K562 (cell line): ENCODE results near the gene PDE1A. TPM values are rescaled to one million over a fixed set of nuclear protein-coding genes. Genes with fewer than 3 reads are reported as not detected.

Experiments used
- ATAC-seq: fragments of 200-7000 bp; cut with Tn5 transposase; 3 replicates; pipeline ENCODE4 v1.9.1; 2020; ENCODE audit warnings: moderate library complexity
- BruUV-seq: library from RNA; stranded (reverse); fragments of 400-500 nt; replicated peaks from 2 replicates; lab custom pipeline; 2021; lab: Mats Ljungman, UMichigan
- CTCF ChIA-PET: fragments of 300-600 bp; formaldehyde crosslinking; extraction: SDS; loops from one replicate; lab custom pipeline; 2021; ENCODE audit warnings: low intra/inter-chr PET ratio; lab: Yijun Ruan, JAX
- POLR2A ChIA-PET: fragments of 300-600, 350-650 bp; sonication (Branson Sonifier 250); formaldehyde crosslinking; extraction: SDS; loops from one replicate; lab custom pipeline; 2021; ENCODE audit warnings: antibody characterized with exemption, inconsistent platforms; lab: Yijun Ruan, JAX
- DNase-seq, 4 experiments: peaks; one replicate each; pipeline versions ENCODE4 v3.0.0 to v3.0.0-alpha.2; 2011 to 2018; ENCODE audit warnings: low spot score in 3 of 4, mixed read lengths in 3 of 4; ENCODE audit errors: extremely low read depth in 1 of 4
- FAIRE-seq: peaks from 2 replicates; lab custom pipeline; 2011; peaks lifted over from hg19 to GRCh38; lab: Jason Lieb, UNC
- H2AFZ ChIP-seq: 2 replicates; pipeline ENCODE4 v1.6.0; 2011; ENCODE audit warnings: low read depth, low read length, control low read depth, inconsistent platforms
- H3K27ac ChIP-seq: fragments of 200-600 bp; 3 replicates; pipeline ENCODE4 v1.8.0; 2011; ENCODE audit warnings: low read depth, mild to moderate bottlenecking, control low read depth, inconsistent platforms, low read length, moderate library complexity, mixed read lengths; ENCODE audit errors: extremely low read depth
- H3K27me3 ChIP-seq, 2 experiments: fragments of 300-600 bp in 1 of 2; 2 replicates in 1 of 2; 3 replicates in 1 of 2; pipeline versions ENCODE4 v1.6.0 to v1.8.0; 2011; ENCODE audit warnings: inconsistent platforms in 2 of 2, low read length in 2 of 2, mild to moderate bottlenecking in 1 of 2, mixed read lengths in 1 of 2, moderate library complexity in 1 of 2; ENCODE audit not compliant: control insufficient read depth in 2 of 2, insufficient read depth in 2 of 2
- H3K36me3 ChIP-seq: fragments of 300-600 bp; 3 replicates; pipeline ENCODE4 v1.8.0; 2011; ENCODE audit warnings: mild to moderate bottlenecking, low read length, inconsistent platforms; ENCODE audit not compliant: control insufficient read depth, insufficient read depth
- H3K4me1 ChIP-seq, 2 experiments: fragments of 200-600 bp in 1 of 2; replicated peaks in 1 of 2; 2 replicates in 1 of 2; 3 replicates in 1 of 2; pipeline versions ENCODE4 v1.5.1 to v1.8.0; 2011; ENCODE audit warnings: inconsistent platforms in 2 of 2, low read length in 2 of 2, mild to moderate bottlenecking in 1 of 2, mixed read lengths in 1 of 2, moderate library complexity in 1 of 2; ENCODE audit not compliant: control insufficient read depth in 2 of 2, insufficient read depth in 2 of 2
- H3K4me2 ChIP-seq: 2 replicates; pipeline ENCODE4 v1.6.1; 2011; ENCODE audit warnings: low read length, control low read depth, inconsistent platforms, mixed read lengths; ENCODE audit not compliant: insufficient read depth
- H3K4me3 ChIP-seq: fragments of 200-600 bp; sonication (generic), shearing (Covaris generic); 2 replicates; pipeline ENCODE4 v1.5.1; 2016; ENCODE audit warnings: control low read depth, inconsistent platforms
- H3K79me2 ChIP-seq: fragments of 200-600 bp; 3 replicates; pipeline ENCODE4 v1.8.0; 2011; ENCODE audit warnings: low read length, inconsistent platforms; ENCODE audit not compliant: control insufficient read depth, insufficient read depth
- H3K9ac ChIP-seq, 2 experiments: 2 replicates each; pipeline versions ENCODE4 v1.6.0 to v1.6.1; 2011; ENCODE audit warnings: low read depth in 2 of 2, low read length in 2 of 2, control low read depth in 1 of 2, inconsistent platforms in 1 of 2, mild to moderate bottlenecking in 1 of 2, mixed read lengths in 1 of 2; ENCODE audit not compliant: insufficient read depth in 1 of 2
- H3K9me1 ChIP-seq: one replicate; pipeline ENCODE4 v1.6.0; 2011; ENCODE audit warnings: inconsistent platforms, mild to moderate bottlenecking, low read length, moderate library complexity; ENCODE audit not compliant: control insufficient read depth, insufficient read depth
- H3K9me3 ChIP-seq: replicated peaks from 2 replicates; pipeline ENCODE4 v1.5.1; 2011; ENCODE audit warnings: low read depth, low read length, inconsistent platforms; ENCODE audit not compliant: control insufficient read depth, insufficient read depth
- H4K20me1 ChIP-seq: replicated peaks from 2 replicates; pipeline ENCODE4 v1.6.1; 2011; ENCODE audit warnings: low read length, inconsistent platforms, mixed read lengths; ENCODE audit not compliant: control insufficient read depth, insufficient read depth
- FOXK2 ChIP-seq, 2 experiments: fragments of 450-650 bp; IDR thresholded peaks in 1 of 2; conservative IDR thresholded peaks in 1 of 2; 2 replicates each; pipeline ENCODE4 v1.6.1; 2016; ENCODE audit warnings: low read depth in 2 of 2, mild to moderate bottlenecking in 1 of 2
- L3MBTL2 ChIP-seq: fragments of 450-650 bp; IDR thresholded peaks from 2 replicates; pipeline ENCODE4 v1.6.1; 2016; ENCODE audit warnings: mild to moderate bottlenecking, moderate library complexity
- RAD21 ChIP-seq, 2 experiments: fragments of 250-450 bp in 1 of 2; fragments of 450-650 bp in 1 of 2; sonication (Bioruptor Pico) in 1 of 2; formaldehyde crosslinking in 1 of 2; IDR thresholded peaks in 1 of 2; conservative IDR thresholded peaks in 1 of 2; 2 replicates each; pipeline versions ENCODE4 v1.4.0 to v1.8.0; 2020 to 2022; ENCODE audit warnings: mild to moderate bottlenecking in 2 of 2, moderate library complexity in 1 of 2
- SRSF1 ChIP-seq: fragments of 200-400 bp; formaldehyde crosslinking; IDR thresholded peaks from 2 replicates; pipeline ENCODE4 v1.6.1; 2017; ENCODE audit warnings: mild to moderate bottlenecking, low read depth, low read length, moderate library complexity
- SRSF7 ChIP-seq: fragments of 200-400 bp; formaldehyde crosslinking; optimal IDR thresholded peaks from 2 replicates; pipeline ENCODE3; 2017; ENCODE audit warnings: mild to moderate bottlenecking, low read depth, low read length
- SUPT5H ChIP-seq: fragments of 450-650 bp; IDR thresholded peaks from 2 replicates; pipeline ENCODE4 v1.6.1; 2016
- TEAD4 ChIP-seq, 2 experiments: sonication (generic) in 1 of 2; formaldehyde crosslinking in 1 of 2; IDR thresholded peaks; 2 replicates each; pipeline versions ENCODE4 v1.6.1 to v1.8.0; 2012 to 2022; ENCODE audit warnings: borderline replicate concordance in 1 of 2, inconsistent platforms in 1 of 2, low read length in 1 of 2, mild to moderate bottlenecking in 1 of 2, missing genetic modification reagents in 1 of 2
- WGBS: fragments of 100-300 bp; shearing (Covaris generic); methylation state at CpG from one replicate; pipeline ENCODE4 v1.1.6; 2016; ENCODE audit warnings: low coverage, mixed read lengths; ENCODE audit not compliant: insufficient coverage; ENCODE audit errors: missing lambda C conversion rate; 5-methylcytosine and 5-hydroxymethylcytosine counted together
- in situ Hi-C: fragments of 300-500 bp; cut with MboI; formaldehyde crosslinking; loops from 4 replicates; pipeline ENCODE4 v1.15.0; 2018; ENCODE audit warnings: inconsistent platforms, mixed read lengths
- intact Hi-C: fragments of 100-400 bp; cut with micrococcal nuclease; formaldehyde crosslinking; loops from 2 replicates; pipeline ENCODE4 v1.14.2; 2022
- polyA plus RNA-seq, 8 experiments: library from polyadenylated mRNA; depleted of rRNA in 4 of 8; stranded (reverse) in 5 of 8; unstranded in 3 of 8; fragments of >200 nt; fragmentation: Nextera tagmentation in 2 of 8; fragmentation: Illumina TruSeq in 1 of 8; extraction: Ambion mirVana in 2 of 8; extraction: Trizol in 1 of 8; gene quantifications; 2 replicates each; pipeline versions ENCODE4 v1.2.1 to v1.2.3, GENCODE V29; 2011 to 2014; ENCODE audit warnings: inconsistent platforms in 1 of 8, missing spikeins in 1 of 8
- total RNA-seq, 7 experiments: library from RNA; depleted of rRNA in 6 of 7; stranded (reverse); fragments of >200 nt in 6 of 7; fragmentation: Illumina TruSeq in 2 of 7; extraction: Trizol in 2 of 7; gene quantifications; 2 replicates each; pipeline versions ENCODE4 v1.2.1 to v1.2.3, GENCODE V29; 2011 to 2021; ENCODE audit warnings: low replicate concordance in 1 of 7
- TF ChIP-seq, protein P1 (sequence below): fragments of 450-650 bp; IDR thresholded peaks from 2 replicates; pipeline ENCODE4 v1.6.1; 2016
- TF ChIP-seq, protein P2 (sequence below): IDR thresholded peaks from 3 replicates; pipeline ENCODE4 v1.6.1; 2011; ENCODE audit warnings: borderline replicate concordance, mild to moderate bottlenecking, moderate library complexity; ENCODE audit not compliant: insufficient read length; ENCODE audit errors: extremely low read depth
- TF ChIP-seq, protein P3 (sequence below): fragments of 250-450 bp; sonication (Bioruptor Pico); IDR thresholded peaks from 2 replicates; pipeline ENCODE4 v1.5.0; 2021
- TF ChIP-seq, protein P4 (sequence below): fragments of 200-800 bp; sonication (Bioruptor generic); IDR thresholded peaks from 2 replicates; pipeline ENCODE4 v1.6.1; 2016; ENCODE audit warnings: missing genetic modification characterization, missing compliant biosample characterization

PDE1A gene
- total and polyA plus RNA-seq, 9 of the 15 experiments (the other 6 are each of a cell fraction or from before 2014, with no cell fraction given) = 0.14 to 0.91 (median 0.32) TPM

DNA sequence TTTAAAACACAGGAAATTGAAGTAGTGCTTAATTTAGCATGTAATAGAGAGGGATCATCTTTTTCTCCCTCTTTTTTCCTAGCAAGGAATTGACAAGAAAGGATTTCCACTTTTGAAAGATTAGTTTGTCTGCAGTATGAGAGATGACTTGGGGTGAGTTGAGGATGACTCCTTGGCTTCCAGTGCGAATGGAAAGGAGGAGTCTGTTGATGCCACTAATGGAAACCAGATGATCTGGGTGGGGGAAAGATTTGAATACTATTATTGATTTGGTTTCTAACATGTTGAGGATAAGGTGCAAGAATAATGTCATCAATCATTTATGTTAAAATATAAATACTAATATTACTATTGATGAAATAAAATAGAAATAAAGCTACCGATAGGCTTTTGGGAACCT, 235.8 kb downstream of the PDE1A start:
- 0% methylated on average over 2 of the region's 2 CpGs for WGBS
- H3K4me2 ChIP-seq = no peak overlapping the region
- H3K27me3 ChIP-seq = no peaks in the 10 kb centered on the region
- intact Hi-C loops (no loop called here), in situ Hi-C loops (no loop called here)
- H3K9me3 ChIP-seq = no peaks in the 10 kb centered on the region
- no peak overlapping the region for H3K27ac ChIP-seq
- ChIA-PET CTCF (no interaction called here), POLR2A (interaction anchor here (0.6 kb wide), 3 partner anchors 10 to 548 kb away, joined by 3 to 4 read pairs (median 4); no protein-coding TSS in a partner anchor)
- H3K79me2 ChIP-seq = no peaks in the 10 kb centered on the region
- FAIRE-seq = no peak
- no peaks in the 10 kb centered on the region for H3K9me1 ChIP-seq
- DNase-seq = no peak
- no peak overlapping the region for H3K9ac ChIP-seq
- no peak overlapping the region for H3K4me3 ChIP-seq
- BruUV-seq = no TSS peak
- no peaks in the 10 kb centered on the region for H3K4me1 ChIP-seq
- ATAC-seq = no peak
- no peaks in the 10 kb centered on the region for H3K36me3 ChIP-seq
- no peak overlapping the region for H2AFZ ChIP-seq
- no peaks in the 10 kb centered on the region for H4K20me1 ChIP-seq
- TF ChIP-seq, protein P1, sequence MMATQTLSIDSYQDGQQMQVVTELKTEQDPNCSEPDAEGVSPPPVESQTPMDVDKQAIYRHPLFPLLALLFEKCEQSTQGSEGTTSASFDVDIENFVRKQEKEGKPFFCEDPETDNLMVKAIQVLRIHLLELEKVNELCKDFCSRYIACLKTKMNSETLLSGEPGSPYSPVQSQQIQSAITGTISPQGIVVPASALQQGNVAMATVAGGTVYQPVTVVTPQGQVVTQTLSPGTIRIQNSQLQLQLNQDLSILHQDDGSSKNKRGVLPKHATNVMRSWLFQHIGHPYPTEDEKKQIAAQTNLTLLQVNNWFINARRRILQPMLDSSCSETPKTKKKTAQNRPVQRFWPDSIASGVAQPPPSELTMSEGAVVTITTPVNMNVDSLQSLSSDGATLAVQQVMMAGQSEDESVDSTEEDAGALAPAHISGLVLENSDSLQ = no peak
- TF ChIP-seq, protein P2, sequence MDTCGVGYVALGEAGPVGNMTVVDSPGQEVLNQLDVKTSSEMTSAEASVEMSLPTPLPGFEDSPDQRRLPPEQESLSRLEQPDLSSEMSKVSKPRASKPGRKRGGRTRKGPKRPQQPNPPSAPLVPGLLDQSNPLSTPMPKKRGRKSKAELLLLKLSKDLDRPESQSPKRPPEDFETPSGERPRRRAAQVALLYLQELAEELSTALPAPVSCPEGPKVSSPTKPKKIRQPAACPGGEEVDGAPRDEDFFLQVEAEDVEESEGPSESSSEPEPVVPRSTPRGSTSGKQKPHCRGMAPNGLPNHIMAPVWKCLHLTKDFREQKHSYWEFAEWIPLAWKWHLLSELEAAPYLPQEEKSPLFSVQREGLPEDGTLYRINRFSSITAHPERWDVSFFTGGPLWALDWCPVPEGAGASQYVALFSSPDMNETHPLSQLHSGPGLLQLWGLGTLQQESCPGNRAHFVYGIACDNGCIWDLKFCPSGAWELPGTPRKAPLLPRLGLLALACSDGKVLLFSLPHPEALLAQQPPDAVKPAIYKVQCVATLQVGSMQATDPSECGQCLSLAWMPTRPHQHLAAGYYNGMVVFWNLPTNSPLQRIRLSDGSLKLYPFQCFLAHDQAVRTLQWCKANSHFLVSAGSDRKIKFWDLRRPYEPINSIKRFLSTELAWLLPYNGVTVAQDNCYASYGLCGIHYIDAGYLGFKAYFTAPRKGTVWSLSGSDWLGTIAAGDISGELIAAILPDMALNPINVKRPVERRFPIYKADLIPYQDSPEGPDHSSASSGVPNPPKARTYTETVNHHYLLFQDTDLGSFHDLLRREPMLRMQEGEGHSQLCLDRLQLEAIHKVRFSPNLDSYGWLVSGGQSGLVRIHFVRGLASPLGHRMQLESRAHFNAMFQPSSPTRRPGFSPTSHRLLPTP = no peak
- TF ChIP-seq SRSF7 (no peak), L3MBTL2 (no peak), SRSF1 (no peak), RAD21 (CRISPR knock-in tag; conservative IDR thresholded peaks at IDR 0.05 in 1 of 2, IDR thresholded peaks at IDR 0.05 in 1 of 2) (no peak), TEAD4 (IDR thresholded peaks at IDR 0.05; ENCODE audit: low read length) (no peak), TEAD4 (CRISPR knock-in tag; IDR thresholded peaks at IDR 0.05; ENCODE audit: borderline replicate concordance) (no peak), SUPT5H (no peak), FOXK2 (conservative IDR thresholded peaks at IDR 0.05 in 1 of 2, IDR thresholded peaks at IDR 0.05 in 1 of 2; ENCODE audit: low read depth in 2 of 2) (no peak)
- TF ChIP-seq, protein P3, sequence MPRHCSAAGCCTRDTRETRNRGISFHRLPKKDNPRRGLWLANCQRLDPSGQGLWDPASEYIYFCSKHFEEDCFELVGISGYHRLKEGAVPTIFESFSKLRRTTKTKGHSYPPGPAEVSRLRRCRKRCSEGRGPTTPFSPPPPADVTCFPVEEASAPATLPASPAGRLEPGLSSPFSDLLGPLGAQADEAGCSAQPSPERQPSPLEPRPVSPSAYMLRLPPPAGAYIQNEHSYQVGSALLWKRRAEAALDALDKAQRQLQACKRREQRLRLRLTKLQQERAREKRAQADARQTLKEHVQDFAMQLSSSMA (CRISPR knock-in tag) = no peak
- TF ChIP-seq, protein P4, sequence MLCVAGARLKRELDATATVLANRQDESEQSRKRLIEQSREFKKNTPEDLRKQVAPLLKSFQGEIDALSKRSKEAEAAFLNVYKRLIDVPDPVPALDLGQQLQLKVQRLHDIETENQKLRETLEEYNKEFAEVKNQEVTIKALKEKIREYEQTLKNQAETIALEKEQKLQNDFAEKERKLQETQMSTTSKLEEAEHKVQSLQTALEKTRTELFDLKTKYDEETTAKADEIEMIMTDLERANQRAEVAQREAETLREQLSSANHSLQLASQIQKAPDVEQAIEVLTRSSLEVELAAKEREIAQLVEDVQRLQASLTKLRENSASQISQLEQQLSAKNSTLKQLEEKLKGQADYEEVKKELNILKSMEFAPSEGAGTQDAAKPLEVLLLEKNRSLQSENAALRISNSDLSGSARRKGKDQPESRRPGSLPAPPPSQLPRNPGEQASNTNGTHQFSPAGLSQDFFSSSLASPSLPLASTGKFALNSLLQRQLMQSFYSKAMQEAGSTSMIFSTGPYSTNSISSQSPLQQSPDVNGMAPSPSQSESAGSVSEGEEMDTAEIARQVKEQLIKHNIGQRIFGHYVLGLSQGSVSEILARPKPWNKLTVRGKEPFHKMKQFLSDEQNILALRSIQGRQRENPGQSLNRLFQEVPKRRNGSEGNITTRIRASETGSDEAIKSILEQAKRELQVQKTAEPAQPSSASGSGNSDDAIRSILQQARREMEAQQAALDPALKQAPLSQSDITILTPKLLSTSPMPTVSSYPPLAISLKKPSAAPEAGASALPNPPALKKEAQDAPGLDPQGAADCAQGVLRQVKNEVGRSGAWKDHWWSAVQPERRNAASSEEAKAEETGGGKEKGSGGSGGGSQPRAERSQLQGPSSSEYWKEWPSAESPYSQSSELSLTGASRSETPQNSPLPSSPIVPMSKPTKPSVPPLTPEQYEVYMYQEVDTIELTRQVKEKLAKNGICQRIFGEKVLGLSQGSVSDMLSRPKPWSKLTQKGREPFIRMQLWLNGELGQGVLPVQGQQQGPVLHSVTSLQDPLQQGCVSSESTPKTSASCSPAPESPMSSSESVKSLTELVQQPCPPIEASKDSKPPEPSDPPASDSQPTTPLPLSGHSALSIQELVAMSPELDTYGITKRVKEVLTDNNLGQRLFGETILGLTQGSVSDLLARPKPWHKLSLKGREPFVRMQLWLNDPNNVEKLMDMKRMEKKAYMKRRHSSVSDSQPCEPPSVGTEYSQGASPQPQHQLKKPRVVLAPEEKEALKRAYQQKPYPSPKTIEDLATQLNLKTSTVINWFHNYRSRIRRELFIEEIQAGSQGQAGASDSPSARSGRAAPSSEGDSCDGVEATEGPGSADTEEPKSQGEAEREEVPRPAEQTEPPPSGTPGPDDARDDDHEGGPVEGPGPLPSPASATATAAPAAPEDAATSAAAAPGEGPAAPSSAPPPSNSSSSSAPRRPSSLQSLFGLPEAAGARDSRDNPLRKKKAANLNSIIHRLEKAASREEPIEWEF (CRISPR knock-in tag) = no peak
